ENCODE results near the gene ANKS3. TPM values are rescaled to one million over a fixed set of nuclear protein-coding genes. Genes with fewer than 3 reads are reported as not detected.

The ANKS3 gene
- total RNA-seq, 1 experiment from 2014 or later = 25.5 TPM

- no peaks in the 10 kb centered on the region for H3K27me3 ChIP-seq (ENCODE audit: insufficient read depth, low read length)
- H3K36me3 ChIP-seq (ENCODE audit: control insufficient read depth in 1 of 2, insufficient read depth in 2 of 2, low read length in 2 of 2) = peaks cover 0 to 2% of the 10 kb centered on the region in 2 experiments; a peak in 1 of 4 replicates
- DNase-seq (ENCODE audit: low read depth, low spot score) = no peak
- no peak overlapping the region for H3K4me3 ChIP-seq (replicated peaks in 1 of 2; ENCODE audit: low read depth in 1 of 2, low read length in 2 of 2)
- ATAC-seq = no peak
- TF ChIP-seq EZH2 (IDR thresholded peaks at IDR 0.05) (no peak), REST (IDR thresholded peaks at IDR 0.05; ENCODE audit: low read depth) (no peak), ZBTB33 (IDR thresholded peaks at IDR 0.05; ENCODE audit: extremely low read depth, insufficient replicate concordance, low read length) (no peak), EZH2phosphoT487 (IDR thresholded peaks at IDR 0.05; ENCODE audit: borderline replicate concordance) (no peak), JUND (IDR thresholded peaks at IDR 0.05) (no peak), POLR2AphosphoS5 (IDR thresholded peaks at IDR 0.05; ENCODE audit: low read depth, low read length) (no peak), POLR2A (IDR thresholded peaks at IDR 0.05; ENCODE audit: borderline replicate concordance, extremely low read depth, insufficient read depth, insufficient read length) (no peak), YY1 (IDR thresholded peaks at IDR 0.05; ENCODE audit: extremely low read depth, insufficient replicate concordance, low read depth, low read length) (no peak), SRF (IDR thresholded peaks at IDR 0.05; ENCODE audit: low read depth) (no peak), CBX3 (IDR thresholded peaks at IDR 0.05; ENCODE audit: low read depth) (no peak), MAX (IDR thresholded peaks at IDR 0.05) (no peak)
- H3K4me2 ChIP-seq (ENCODE audit: low read length) = no peak overlapping the region
- intact Hi-C loops (cut with micrococcal nuclease) = no loop called here
- no peaks in the 10 kb centered on the region; the same call in 1 of the 2 replicates for H3K79me2 ChIP-seq (ENCODE audit: insufficient read depth, low read length)
- ChIA-PET CTCF (no interaction called here), RAD21 (ENCODE audit: low non-redundant PET in 1 of 2, low total read pairs in 2 of 2, uncharacterized antibody in 2 of 2, unreplicated experiment in 2 of 2) (no interaction called here), POLR2A (no interaction called here)
- no peaks in the 10 kb centered on the region for H3K9me3 ChIP-seq (ENCODE audit: control insufficient read depth in 1 of 2, insufficient read depth in 1 of 2, low read depth in 1 of 2, low read length in 2 of 2)
- H3K9ac ChIP-seq (ENCODE audit: low read length) = no peak overlapping the region
- no peaks in the 10 kb centered on the region for H3K9me2 ChIP-seq (ENCODE audit: insufficient read depth)
- H3K27ac ChIP-seq (ENCODE audit: low read depth, low read length) = no peak overlapping the region
- no peaks in the 10 kb centered on the region for H4K20me1 ChIP-seq (ENCODE audit: insufficient read depth)
- peaks cover 8 to 16% of the 10 kb centered on the region in 2 experiments; a peak in 2 of 4 replicates for H3K4me1 ChIP-seq (ENCODE audit: control insufficient read depth in 1 of 2, insufficient read depth in 2 of 2, low read length in 2 of 2)
- no TSS peak for BruUV-seq (replicated peaks)
- H2AFZ ChIP-seq (ENCODE audit: low read depth, low read length, poor library complexity, severe bottlenecking) = no peak overlapping the region
Observed at GRCh38 chr16:4691666-4692412, 42.2 kb downstream of the ANKS3 start.
